GM12892 (cell line): Measurements from ENCODE around the gene SPOCK2.

Source experiments
- POLR2A ChIP-seq: IDR thresholded peaks from 2 replicates; pipeline ENCODE4 v1.6.1; 2011; ENCODE audit warnings: low read depth, low read length, control low read depth
- POLR2AphosphoS5 ChIP-seq: IDR thresholded peaks from 2 replicates; pipeline ENCODE4 v1.6.1; 2011; ENCODE audit warnings: low read depth, low read length, control low read depth

GRCh38 chr10:72038458-72039001 lies 49.8 kb downstream of the SPOCK2 start:
- TF ChIP-seq POLR2A (no peak), POLR2AphosphoS5 (no peak)
